Heart right ventricle (tissue), 16 donors: ENCODE results near the gene RPS6KA4. TPM values are rescaled to one million over a fixed set of nuclear protein-coding genes. Genes with fewer than 3 reads are reported as not detected.

Experiments
- ATAC-seq, 8 donors: fragments of 200-7000 bp; cut with Tn5 transposase; one replicate each; pipeline ENCODE4 v1.9.1; 2020; ENCODE audit warnings: mild to moderate bottlenecking in 8 of 8, moderate library complexity in 8 of 8, moderate number of reproducible peaks in 1 of 8
- DNase-seq, 2 donors: peaks; one replicate each; pipeline ENCODE4 v3.0.0-alpha.2; 2020
- H3K27ac ChIP-seq, 10 donors: fragments of 200-600 bp; sonication (generic) in 2 of 10; one replicate each; pipeline versions ENCODE4 v1.5.0 to v1.8.0; 2020 to 2022; ENCODE audit warnings: mild to moderate bottlenecking in 3 of 10
- H3K27me3 ChIP-seq, 7 donors: fragments of 200-600 bp; one replicate each; pipeline ENCODE4 v1.8.0; 2021 to 2022; ENCODE audit warnings: mild to moderate bottlenecking in 2 of 7
- H3K36me3 ChIP-seq, 9 donors: fragments of 200-600 bp; sonication (generic) in 1 of 9; one replicate each; pipeline versions ENCODE4 v1.5.0 to v1.8.0; 2020 to 2022; ENCODE audit warnings: mild to moderate bottlenecking in 2 of 9
- H3K4me1 ChIP-seq, 9 donors: fragments of 200-600 bp; sonication (generic) in 1 of 9; one replicate each; pipeline versions ENCODE4 v1.5.0 to v1.8.0; 2020 to 2022; ENCODE audit warnings: mild to moderate bottlenecking in 4 of 9
- H3K4me3 ChIP-seq, 10 donors: fragments of 200-600 bp; sonication (generic) in 2 of 10; one replicate each; pipeline versions ENCODE4 v1.5.0 to v1.8.0; 2020 to 2022; ENCODE audit warnings: mild to moderate bottlenecking in 7 of 10, moderate library complexity in 2 of 10
- H3K9me3 ChIP-seq, 11 donors: fragments of 200-600 bp in 10 of 11; sonication (generic) in 2 of 11; one replicate each; pipeline versions ENCODE4 v1.5.0 to v1.8.0; 2013 to 2022; ENCODE audit warnings: mild to moderate bottlenecking in 2 of 11, control low read depth in 1 of 11, moderate library complexity in 1 of 11
- CTCF ChIP-seq, 9 donors: fragments of 200-600 bp; sonication (generic) in 2 of 9; IDR thresholded peaks; one replicate each; pipeline versions ENCODE4 v1.5.0 to v1.8.0; 2021 to 2022; ENCODE audit warnings: antibody characterized with exemption in 9 of 9, mild to moderate bottlenecking in 5 of 9, moderate library complexity in 1 of 9
- WGBS, 2 donors: extraction: QIAGEN DNeasy Blood & Tissue Kit; methylation state at CpG; one replicate each; pipeline ENCODE4 v1.1.7; 2013; ENCODE audit warnings: inconsistent platforms in 1 of 2; 5-methylcytosine and 5-hydroxymethylcytosine counted together
- intact Hi-C, 10 donors: fragments of 100-400 bp; cut with DNase I; formaldehyde crosslinking; loops; one replicate each; pipeline versions ENCODE4 v1.11.1 to v1.14.2; 2022
- polyA plus RNA-seq, 2 donors: library from polyadenylated mRNA; stranded (reverse); fragments of 200-250 nt; gene quantifications; one replicate each; pipeline ENCODE4 v1.2.3, GENCODE V29; 2013
- total RNA-seq, 10 donors: library from RNA; stranded (reverse); fragmentation: NEBNext Ultra II Directional in 3 of 10; extraction: Animal tissue kit (Norgen Biotek cat#: 25700) in 3 of 10; gene quantifications; one replicate each; pipeline versions ENCODE4 v1.2.1 to v1.2.4, GENCODE V29; 2021 to 2023
- donor health status: Arrhythmogenic right ventricular cardiomyopathy.
- donor health status: ischemic (EF 13 %, LVEDD 7.1; RV severe dilation, severe dysfunction).
- donor health status: healthy with polysubstance abuse.
- donor health status: DM: no; HTN: yes; CAD: no.
- donor health status: DM: no; HTN: no; CAD: no.
- donor health status: ischemic (EF 25% LVEDD 6.9; RV normal size, moderate dysfunction).
- donor health status: ischemic (EF 25% LVEDD 5.7; RV mildly dilated, moderate dysfunction).
- donor health status: healthy.
- donor health status: DM: yes; HTN: yes; CAD: no.
- donor health status: Ischemic cardiomyopathy.
- donor health status: ischemic (EF 35%, LVEDD 5.7; RV mildly dilated, moderate dysfunction).
- donor health status: nonischemic (EF 11% LVEDD 7.7; RV severe dilation, severe dysfunction).
- donor health status: DM: yes; HTN: yes; CAD: no.
- donor health status: PGD.
- donor health status: ischemic (EF 29% LVEDD 5.4; RV normal size, mild dysfunction).
- donor health status: nonischemic (EF 23%, LVEDD 6.1; RV moderate dilation, normal function).

RPS6KA4 gene
- total and polyA plus RNA-seq, 12 donors, result 10.7 to 21.9 (median 13.3) TPM

GRCh38 chr11:64337538-64338249 is 21.3 kb upstream of the RPS6KA4 start:
- Histone ChIP-seq H3K4me1 (peaks cover 5 to 40% (median 8%) of the 10 kb centered on the region in 9 donors), H3K36me3 (no peaks in the 10 kb centered on the region), H3K4me3 (no peak overlapping the region), H3K9me3 (no peaks in the 10 kb centered on the region), H3K27me3 (peaks cover 0 to 2% (median 0%) of the 10 kb centered on the region in 7 donors), H3K27ac (no peak overlapping the region)
- no peak for TF ChIP-seq CTCF (IDR thresholded peaks at IDR 0.05)
- DNase-seq (no peak), ATAC-seq (no peak)
- WGBS, 2 donors, result 70% methylated on average over 8 of the region's 8 CpGs
- intact Hi-C loops, result no loop called here

GRCh38 chr11:64338716-64339115 is 20.2 kb upstream of the RPS6KA4 start:
- Histone ChIP-seq H3K9me3 (no peaks in the 10 kb centered on the region), H3K36me3 (peaks cover 0 to 6% (median 0%) of the 10 kb centered on the region in 9 donors), H3K4me3 (no peak overlapping the region), H3K27me3 (peaks cover 0 to 2% (median 0%) of the 10 kb centered on the region in 7 donors), H3K27ac (peak overlapping the region in 1 of 10 donors; percentile 85), H3K4me1 (peaks cover 5 to 42% (median 12%) of the 10 kb centered on the region in 9 donors)
- DNase-seq (no peak), ATAC-seq (no peak)
- intact Hi-C loops, result no loop called here
- WGBS, 2 donors, result 88 to 94% methylated on average over 8 of the region's 8 CpGs
- TF ChIP-seq CTCF (IDR thresholded peaks at IDR 0.05), result no peak

GRCh38 chr11:64339286-64339685 is 19.7 kb upstream of the RPS6KA4 start:
- Histone ChIP-seq H3K27me3 (peaks cover 0 to 2% (median 0%) of the 10 kb centered on the region in 7 donors), H3K4me3 (peak overlapping the region in 1 of 10 donors; percentile 56), H3K27ac (peak overlapping the region in 2 of 10 donors; percentile 44 to 85), H3K4me1 (peaks cover 5 to 42% (median 12%) of the 10 kb centered on the region in 9 donors), H3K9me3 (no peaks in the 10 kb centered on the region), H3K36me3 (peaks cover 0 to 12% (median 0%) of the 10 kb centered on the region in 9 donors)
- intact Hi-C loops, result no loop called here
- no peak for TF ChIP-seq CTCF (IDR thresholded peaks at IDR 0.05)
- ATAC-seq (no peak), DNase-seq (no peak)
- 67 to 77% methylated on average over 4 of the region's 4 CpGs for WGBS, 2 donors

GRCh38 chr11:64339754-64340408 is 19.1 kb upstream of the RPS6KA4 start, which contains the start of gene CCDC88B:
Gene CCDC88B, plus strand, starts transcription at chr11:64340204. Its CDS starts 63 bp downstream, at chr11:64340267.
- Histone ChIP-seq H3K27me3 (peaks cover 0 to 2% (median 0%) of the 10 kb centered on the region in 7 donors), H3K36me3 (peaks cover 0 to 18% (median 0%) of the 10 kb centered on the region in 9 donors), H3K9me3 (no peaks in the 10 kb centered on the region), H3K4me1 (peaks cover 5 to 39% (median 12%) of the 10 kb centered on the region in 9 donors), H3K4me3 (peak within 1 kb of the TSS in 5 of 10 donors; percentile 10 to 56 (median 19)), H3K27ac (peak within 1 kb of the TSS in 2 of 10 donors; percentile 44 to 85)
- WGBS, 2 donors, result 74 to 75% methylated on average over 16 of the region's 16 CpGs
- TF ChIP-seq CTCF (IDR thresholded peaks at IDR 0.05), result no peak
- peak in 5 of 8 donors; percentile 15 to 53 (median 28) for ATAC-seq
- intact Hi-C loops, result no loop called here
- DNase-seq, result peak; percentile 47 to 65
